Liver (tissue), 9 donors: ENCODE results near the gene MTG1. TPM values are rescaled to one million over a fixed set of nuclear protein-coding genes. Genes with fewer than 3 reads are reported as not detected.
"Not testable (repeated sequence)": the region's sequence is repeated elsewhere in the genome, so short reads cannot be mapped to it uniquely, and the experiment has no call there.

ENCODE experiments used
- DNase-seq: peaks from one replicate; pipeline ENCODE4 v3.0.0-alpha.2; 2017; ENCODE audit warnings: low spot score
- H3K27ac ChIP-seq, 2 donors: one replicate each; pipeline ENCODE4 v1.7.0; 2013; ENCODE audit warnings: inconsistent platforms in 2 of 2, low read length in 2 of 2, control low read depth in 1 of 2, low read depth in 1 of 2, mild to moderate bottlenecking in 1 of 2
- H3K27me3 ChIP-seq, 4 donors: one replicate each; pipeline versions ENCODE4 v1.6.1 to v1.7.0; 2013; ENCODE audit warnings: low read length in 3 of 4, inconsistent platforms in 1 of 4, mild to moderate bottlenecking in 1 of 4, moderate library complexity in 1 of 4; ENCODE audit not compliant: control insufficient read depth in 4 of 4, insufficient read depth in 4 of 4
- H3K36me3 ChIP-seq, 4 donors: one replicate each; pipeline versions ENCODE4 v1.6.1 to v1.7.0; 2013; ENCODE audit warnings: low read length in 3 of 4, mild to moderate bottlenecking in 3 of 4, low read depth in 1 of 4, moderate library complexity in 1 of 4; ENCODE audit not compliant: control insufficient read depth in 4 of 4, insufficient read depth in 3 of 4
- H3K4me1 ChIP-seq, 4 donors: one replicate each; pipeline versions ENCODE4 v1.6.1 to v1.7.0; 2013; ENCODE audit warnings: low read length in 3 of 4, mild to moderate bottlenecking in 3 of 4, moderate library complexity in 1 of 4; ENCODE audit not compliant: control insufficient read depth in 4 of 4, insufficient read depth in 4 of 4
- H3K4me3 ChIP-seq, 3 donors: one replicate each; pipeline versions ENCODE4 v1.6.1 to v1.7.0; 2013; ENCODE audit warnings: low read length in 3 of 3, control low read depth in 1 of 3, low read depth in 1 of 3, mild to moderate bottlenecking in 1 of 3
- H3K9ac ChIP-seq, 2 donors: one replicate each; pipeline ENCODE4 v1.7.0; 2013; ENCODE audit warnings: low read length in 2 of 2, mild to moderate bottlenecking in 2 of 2, moderate library complexity in 2 of 2, control low read depth in 1 of 2, low read depth in 1 of 2
- H3K9me3 ChIP-seq, 4 donors: one replicate each; pipeline versions ENCODE4 v1.6.1 to v1.7.0; 2013; ENCODE audit warnings: low read length in 3 of 4; ENCODE audit not compliant: control insufficient read depth in 4 of 4
- EGR1 ChIP-seq, 2 donors: IDR thresholded peaks; 2 replicates each; pipeline ENCODE4 v1.6.1; 2016 to 2018; ENCODE audit warnings: antibody characterized with exemption in 2 of 2, low read depth in 2 of 2
- FOXA1 ChIP-seq: IDR thresholded peaks from 2 replicates; pipeline ENCODE4 v1.6.1; 2016; ENCODE audit warnings: antibody characterized with exemption
- FOXA2 ChIP-seq: IDR thresholded peaks from 2 replicates; pipeline ENCODE4 v1.6.1; 2016; ENCODE audit warnings: antibody characterized with exemption
- GABPA ChIP-seq, 2 donors: IDR thresholded peaks in 1 of 2; conservative IDR thresholded peaks in 1 of 2; 2 replicates each; pipeline ENCODE4 v1.6.1; 2016; ENCODE audit warnings: antibody characterized with exemption in 2 of 2, mild to moderate bottlenecking in 1 of 2, moderate library complexity in 1 of 2
- HNF4A ChIP-seq, 2 donors: conservative IDR thresholded peaks; 2 replicates each; pipeline ENCODE4 v1.6.1; 2016; ENCODE audit warnings: antibody characterized with exemption in 2 of 2, mild to moderate bottlenecking in 2 of 2
- HNF4G ChIP-seq: IDR thresholded peaks from 2 replicates; pipeline ENCODE4 v1.6.1; 2016; ENCODE audit warnings: antibody characterized with exemption
- JUND ChIP-seq, 2 donors: IDR thresholded peaks; 2 replicates each; pipeline ENCODE4 v1.6.1; 2016; ENCODE audit warnings: antibody characterized with exemption in 2 of 2
- NR2F2 ChIP-seq: IDR thresholded peaks from 2 replicates; pipeline ENCODE4 v1.6.1; 2016; ENCODE audit warnings: antibody characterized with exemption
- RAD21 ChIP-seq, 2 donors: IDR thresholded peaks; 2 replicates each; pipeline ENCODE4 v1.6.1; 2016; ENCODE audit warnings: antibody characterized with exemption in 2 of 2, mild to moderate bottlenecking in 2 of 2
- RXRA ChIP-seq, 2 donors: IDR thresholded peaks; 2 replicates each; pipeline ENCODE4 v1.6.1; 2017 to 2018; ENCODE audit warnings: antibody characterized with exemption in 2 of 2, mild to moderate bottlenecking in 1 of 2
- SP1 ChIP-seq: IDR thresholded peaks from 2 replicates; pipeline ENCODE4 v1.6.1; 2018; ENCODE audit warnings: antibody characterized with exemption, mild to moderate bottlenecking
- TAF1 ChIP-seq: conservative IDR thresholded peaks from 2 replicates; pipeline ENCODE4 v1.6.1; 2016; ENCODE audit warnings: antibody characterized with exemption, mild to moderate bottlenecking
- YY1 ChIP-seq: IDR thresholded peaks from 2 replicates; pipeline ENCODE4 v1.6.1; 2016; ENCODE audit warnings: antibody characterized with exemption, mild to moderate bottlenecking
- WGBS: extraction: QIAGEN DNeasy Blood & Tissue Kit; methylation state at CpG from one replicate; pipeline ENCODE4 v1.1.7; 2013; 5-methylcytosine and 5-hydroxymethylcytosine counted together
- polyA plus RNA-seq, 2 donors: library from polyadenylated mRNA; stranded (reverse) in 1 of 2; unstranded in 1 of 2; fragments of 200-250 nt in 1 of 2; fragments of >200 nt in 1 of 2; fragmentation: Nextera tagmentation in 1 of 2; extraction: Ambion mirVana in 1 of 2; gene quantifications; one replicate each; pipeline versions ENCODE4 v1.2.1 to v1.2.3, GENCODE V29; 2013 to 2015
- total RNA-seq, 2 donors: library from RNA; depleted of rRNA; stranded (reverse); fragments of >200 nt; gene quantifications; one replicate each; pipeline ENCODE4 v1.2.3, GENCODE V29; 2014
- TF ChIP-seq, protein P1 (sequence below): IDR thresholded peaks from 2 replicates; pipeline ENCODE4 v1.6.1; 2016; ENCODE audit warnings: antibody characterized with exemption, mild to moderate bottlenecking
- TF ChIP-seq, protein P2 (sequence below): IDR thresholded peaks from 2 replicates; pipeline ENCODE4 v1.6.1; 2016; ENCODE audit warnings: antibody characterized with exemption
- TF ChIP-seq, protein P3 (sequence below): fragments of 150-350 bp; IDR thresholded peaks from 2 replicates; pipeline ENCODE4 v1.5.1; 2017; ENCODE audit warnings: improper control_type of control experiment, low read depth, low read length; ENCODE audit not compliant: missing input control
- TF ChIP-seq, protein P4 (sequence below): IDR thresholded peaks from 2 replicates; pipeline ENCODE4 v1.6.1; 2016; ENCODE audit warnings: antibody characterized with exemption
- donor health status: healthy.
- donor health status: healthy.
- donor health status: healthy.
- donor health status: healthy.
- donor health status: healthy.

The MTG1 gene
- total and polyA plus RNA-seq, 4 donors = 19.4 to 70.6 (median 38.2) TPM

DNA sequence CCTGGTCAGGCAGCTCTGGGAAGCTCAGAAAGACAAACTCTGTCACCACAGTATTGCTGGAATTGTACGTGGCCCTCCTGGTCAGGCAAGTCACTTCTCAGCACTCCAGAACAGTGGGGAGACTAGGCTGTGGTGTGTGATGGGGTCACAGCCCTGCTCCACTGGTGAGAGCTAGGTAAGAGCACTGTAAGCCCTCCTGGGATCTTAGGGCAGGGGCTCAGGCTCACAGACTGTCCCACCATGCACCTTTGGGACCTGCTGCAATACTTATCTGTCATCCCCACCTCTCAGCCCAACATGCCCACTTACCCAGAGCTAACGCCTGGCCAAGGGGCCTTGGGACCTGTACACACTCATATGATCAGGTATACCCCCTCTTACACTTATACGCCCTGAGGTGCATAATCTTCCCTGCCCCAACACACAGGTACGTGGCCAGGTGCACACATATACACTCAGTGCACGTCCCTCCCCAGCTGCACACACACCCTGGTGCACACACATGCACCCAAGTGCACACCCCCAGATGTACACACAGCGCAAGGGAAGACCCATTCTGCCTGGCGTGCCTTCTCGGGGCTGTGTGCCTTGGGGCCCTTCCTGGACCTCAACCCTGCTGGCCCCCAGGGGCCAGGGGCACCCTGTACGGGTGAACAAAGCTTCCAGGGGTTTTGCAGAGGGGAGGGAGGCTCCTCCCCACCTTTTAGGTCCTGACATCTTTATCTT, 38.1 kb downstream of the MTG1 start:
- not testable (repeated sequence) for H3K27ac ChIP-seq, H3K27me3 ChIP-seq, H3K9me3 ChIP-seq, H3K36me3 ChIP-seq, H3K4me1 ChIP-seq, H3K4me3 ChIP-seq, H3K9ac ChIP-seq, DNase-seq
- WGBS = 79% methylated on average over 6 of the region's 9 CpGs

DNA sequence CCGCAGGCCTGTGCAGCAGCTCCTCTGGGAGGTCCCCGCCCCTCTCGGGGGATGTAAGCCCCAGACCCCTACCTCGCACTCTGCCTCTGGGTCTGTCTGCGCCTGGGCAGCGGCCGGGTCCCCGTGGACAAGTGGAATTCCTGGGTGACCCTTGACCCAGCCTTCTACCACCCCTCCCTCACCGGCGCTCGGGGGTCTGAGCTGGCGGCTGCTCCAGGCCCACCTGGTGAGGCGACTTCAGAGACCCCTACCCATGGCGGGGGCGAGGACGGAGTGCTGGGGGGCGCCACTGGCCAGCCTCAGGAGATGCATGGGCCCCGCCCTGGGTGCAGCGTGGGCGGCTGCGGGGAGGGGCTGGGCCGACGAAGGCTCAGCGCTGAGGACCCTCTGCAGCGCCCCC, 38.8 kb downstream of the MTG1 start:
- H3K4me3 ChIP-seq, H3K36me3 ChIP-seq, H3K9ac ChIP-seq, DNase-seq, H3K27ac ChIP-seq, H3K9me3 ChIP-seq, H3K27me3 ChIP-seq, H3K4me1 ChIP-seq: not testable (repeated sequence)
- WGBS = 67% methylated on average over 6 of the region's 25 CpGs

DNA sequence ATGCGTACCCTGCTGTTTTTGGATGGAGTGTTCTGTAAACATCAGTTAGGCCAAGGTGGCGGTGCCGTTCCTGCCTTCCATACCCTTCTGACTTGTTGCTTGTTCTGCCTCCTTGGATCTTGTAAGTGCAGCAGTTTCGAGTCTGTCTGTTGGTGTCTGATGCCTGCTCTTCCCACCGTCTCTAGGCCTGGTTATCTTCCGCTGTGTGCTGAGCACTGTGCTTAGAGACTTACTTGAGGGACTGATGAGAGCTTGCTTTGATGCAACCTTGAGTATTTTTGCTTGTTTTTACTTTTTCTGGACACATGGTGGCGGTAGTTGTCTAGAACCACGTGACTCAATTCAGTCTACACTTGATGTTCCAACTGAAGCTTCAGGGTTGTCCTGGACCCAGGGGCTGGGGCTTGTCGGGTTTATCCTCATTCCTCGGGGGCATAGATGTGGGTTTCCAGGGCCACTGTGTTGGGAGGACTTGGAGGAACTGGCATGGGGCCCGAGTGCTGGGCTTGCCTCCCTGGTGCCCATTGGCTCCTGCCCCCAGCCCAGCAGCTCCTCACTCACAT, 44.8 kb downstream of the MTG1 start:
- no peak for DNase-seq
- Histone ChIP-seq H3K9ac (no peak overlapping the region), H3K9me3 (no peaks in the 10 kb centered on the region), H3K36me3 (no peaks in the 10 kb centered on the region), H3K27me3 (no peaks in the 10 kb centered on the region), H3K4me1 (peaks cover 0 to 7% (median 6%) of the 10 kb centered on the region in 4 donors), H3K4me3 (no peak overlapping the region), H3K27ac (no peak overlapping the region)
- TF ChIP-seq FOXA1 (no peak), SP1 (no peak), YY1 (no peak), GABPA (IDR thresholded peaks at IDR 0.05 in 1 of 2, conservative IDR thresholded peaks at IDR 0.05 in 1 of 2) (no peak), RAD21 (IDR thresholded peaks at IDR 0.05) (peak in 1 of 2 donors; percentile 73), FOXA2 (no peak), JUND (IDR thresholded peaks at IDR 0.05) (no peak), HNF4A (conservative IDR thresholded peaks at IDR 0.05) (no peak), RXRA (IDR thresholded peaks at IDR 0.05) (no peak), HNF4G (no peak), NR2F2 (no peak), TAF1 (no peak), EGR1 (IDR thresholded peaks at IDR 0.05; ENCODE audit: low read depth in 2 of 2) (no peak)
- TF ChIP-seq, protein P1, sequence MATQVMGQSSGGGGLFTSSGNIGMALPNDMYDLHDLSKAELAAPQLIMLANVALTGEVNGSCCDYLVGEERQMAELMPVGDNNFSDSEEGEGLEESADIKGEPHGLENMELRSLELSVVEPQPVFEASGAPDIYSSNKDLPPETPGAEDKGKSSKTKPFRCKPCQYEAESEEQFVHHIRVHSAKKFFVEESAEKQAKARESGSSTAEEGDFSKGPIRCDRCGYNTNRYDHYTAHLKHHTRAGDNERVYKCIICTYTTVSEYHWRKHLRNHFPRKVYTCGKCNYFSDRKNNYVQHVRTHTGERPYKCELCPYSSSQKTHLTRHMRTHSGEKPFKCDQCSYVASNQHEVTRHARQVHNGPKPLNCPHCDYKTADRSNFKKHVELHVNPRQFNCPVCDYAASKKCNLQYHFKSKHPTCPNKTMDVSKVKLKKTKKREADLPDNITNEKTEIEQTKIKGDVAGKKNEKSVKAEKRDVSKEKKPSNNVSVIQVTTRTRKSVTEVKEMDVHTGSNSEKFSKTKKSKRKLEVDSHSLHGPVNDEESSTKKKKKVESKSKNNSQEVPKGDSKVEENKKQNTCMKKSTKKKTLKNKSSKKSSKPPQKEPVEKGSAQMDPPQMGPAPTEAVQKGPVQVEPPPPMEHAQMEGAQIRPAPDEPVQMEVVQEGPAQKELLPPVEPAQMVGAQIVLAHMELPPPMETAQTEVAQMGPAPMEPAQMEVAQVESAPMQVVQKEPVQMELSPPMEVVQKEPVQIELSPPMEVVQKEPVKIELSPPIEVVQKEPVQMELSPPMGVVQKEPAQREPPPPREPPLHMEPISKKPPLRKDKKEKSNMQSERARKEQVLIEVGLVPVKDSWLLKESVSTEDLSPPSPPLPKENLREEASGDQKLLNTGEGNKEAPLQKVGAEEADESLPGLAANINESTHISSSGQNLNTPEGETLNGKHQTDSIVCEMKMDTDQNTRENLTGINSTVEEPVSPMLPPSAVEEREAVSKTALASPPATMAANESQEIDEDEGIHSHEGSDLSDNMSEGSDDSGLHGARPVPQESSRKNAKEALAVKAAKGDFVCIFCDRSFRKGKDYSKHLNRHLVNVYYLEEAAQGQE = no peak
- TF ChIP-seq, protein P2, sequence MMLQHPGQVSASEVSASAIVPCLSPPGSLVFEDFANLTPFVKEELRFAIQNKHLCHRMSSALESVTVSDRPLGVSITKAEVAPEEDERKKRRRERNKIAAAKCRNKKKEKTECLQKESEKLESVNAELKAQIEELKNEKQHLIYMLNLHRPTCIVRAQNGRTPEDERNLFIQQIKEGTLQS = no peak
- TF ChIP-seq, protein P3, sequence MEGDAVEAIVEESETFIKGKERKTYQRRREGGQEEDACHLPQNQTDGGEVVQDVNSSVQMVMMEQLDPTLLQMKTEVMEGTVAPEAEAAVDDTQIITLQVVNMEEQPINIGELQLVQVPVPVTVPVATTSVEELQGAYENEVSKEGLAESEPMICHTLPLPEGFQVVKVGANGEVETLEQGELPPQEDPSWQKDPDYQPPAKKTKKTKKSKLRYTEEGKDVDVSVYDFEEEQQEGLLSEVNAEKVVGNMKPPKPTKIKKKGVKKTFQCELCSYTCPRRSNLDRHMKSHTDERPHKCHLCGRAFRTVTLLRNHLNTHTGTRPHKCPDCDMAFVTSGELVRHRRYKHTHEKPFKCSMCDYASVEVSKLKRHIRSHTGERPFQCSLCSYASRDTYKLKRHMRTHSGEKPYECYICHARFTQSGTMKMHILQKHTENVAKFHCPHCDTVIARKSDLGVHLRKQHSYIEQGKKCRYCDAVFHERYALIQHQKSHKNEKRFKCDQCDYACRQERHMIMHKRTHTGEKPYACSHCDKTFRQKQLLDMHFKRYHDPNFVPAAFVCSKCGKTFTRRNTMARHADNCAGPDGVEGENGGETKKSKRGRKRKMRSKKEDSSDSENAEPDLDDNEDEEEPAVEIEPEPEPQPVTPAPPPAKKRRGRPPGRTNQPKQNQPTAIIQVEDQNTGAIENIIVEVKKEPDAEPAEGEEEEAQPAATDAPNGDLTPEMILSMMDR = peak; percentile 30
- TF ChIP-seq, protein P4, sequence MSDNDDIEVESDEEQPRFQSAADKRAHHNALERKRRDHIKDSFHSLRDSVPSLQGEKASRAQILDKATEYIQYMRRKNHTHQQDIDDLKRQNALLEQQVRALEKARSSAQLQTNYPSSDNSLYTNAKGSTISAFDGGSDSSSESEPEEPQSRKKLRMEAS = no peak
- WGBS = 69% methylated on average over 11 of the region's 11 CpGs
